HUES64 (cell line): Measurements from ENCODE around the gene HECW1.
"Not testable (repeated sequence)": the region's sequence is repeated elsewhere in the genome, so short reads cannot be mapped to it uniquely, and the experiment has no call there.

Experiments
- H3K27ac ChIP-seq: 2 replicates; pipeline ENCODE4 v1.7.0; 2013; ENCODE audit warnings: low read depth, low read length, inconsistent platforms
- H3K27me3 ChIP-seq: 2 replicates; pipeline ENCODE4 v1.6.1; 2013; ENCODE audit warnings: mild to moderate bottlenecking, low read length; ENCODE audit not compliant: insufficient read depth
- H3K36me3 ChIP-seq: 2 replicates; pipeline ENCODE4 v1.6.1; 2013; ENCODE audit warnings: mild to moderate bottlenecking, low read length; ENCODE audit not compliant: insufficient read depth
- H3K4me1 ChIP-seq: 2 replicates; pipeline ENCODE4 v1.6.1; 2013; ENCODE audit warnings: mild to moderate bottlenecking, low read length, moderate library complexity; ENCODE audit not compliant: insufficient read depth
- H3K4me3 ChIP-seq: 2 replicates; pipeline ENCODE4 v1.5.1; 2013; ENCODE audit warnings: mild to moderate bottlenecking, low read length, moderate library complexity
- H3K9ac ChIP-seq: 2 replicates; pipeline ENCODE4 v1.6.1; 2013; ENCODE audit warnings: mild to moderate bottlenecking, low read depth, low read length
- H3K9me3 ChIP-seq: 2 replicates; pipeline ENCODE4 v1.6.1; 2013; ENCODE audit warnings: low read depth, low read length; ENCODE audit not compliant: insufficient read depth
- WGBS: fragments of 150-250, 120-280 bp; methylation state at CpG from one replicate; pipeline ENCODE4 v1.1.7; 2013; ENCODE audit warnings: missing lambda C conversion rate; 5-methylcytosine and 5-hydroxymethylcytosine counted together

The HECW1 gene

DNA sequence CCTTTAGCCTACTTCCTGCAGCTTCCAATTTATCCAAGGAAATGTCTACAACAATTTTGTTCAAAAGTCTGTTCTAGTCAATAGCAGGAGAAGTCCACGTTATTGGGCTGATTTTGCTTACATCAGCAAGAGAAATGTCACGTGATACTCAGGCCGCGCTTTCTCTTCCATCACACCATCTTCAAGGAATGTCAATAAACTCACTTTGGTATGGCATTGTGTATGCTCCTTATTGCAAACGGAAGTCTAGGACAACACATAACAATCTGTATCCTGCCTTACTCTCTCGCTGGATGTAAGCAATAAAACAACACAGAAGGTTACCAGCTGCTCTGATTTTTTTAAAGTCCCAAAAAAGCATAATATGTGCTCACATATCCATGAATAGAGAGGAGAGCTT lies 453.3 kb downstream of the HECW1 start:
- 90% methylated on average over 6 of the region's 6 CpGs for WGBS
- no peaks in the 10 kb centered on the region for H3K9me3 ChIP-seq
- H3K27me3 ChIP-seq = no peaks in the 10 kb centered on the region
- H3K4me3 ChIP-seq = no peak overlapping the region
- no peaks in the 10 kb centered on the region for H3K36me3 ChIP-seq
- H3K9ac ChIP-seq = no peak overlapping the region
- H3K27ac ChIP-seq = no peak overlapping the region
- H3K4me1 ChIP-seq = no peaks in the 10 kb centered on the region

DNA sequence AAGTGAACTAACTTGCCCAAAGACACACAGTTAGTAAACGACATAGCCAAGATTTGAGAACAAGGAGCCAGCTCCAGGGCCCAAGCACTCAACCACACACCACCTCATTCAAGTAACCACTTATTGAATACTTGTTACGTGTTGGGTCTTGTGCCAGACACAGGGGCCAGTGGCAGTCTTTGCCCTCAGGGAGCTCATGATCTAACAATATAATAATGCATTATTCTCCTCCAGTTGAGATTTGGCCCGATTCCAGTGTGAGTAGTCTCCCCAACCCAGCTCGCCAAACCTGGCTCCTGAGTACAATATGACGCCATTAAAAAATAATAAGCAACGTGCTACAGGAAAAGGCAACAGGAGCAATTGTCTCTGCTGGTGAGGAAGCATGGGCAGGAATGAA lies 456.1 kb downstream of the HECW1 start:
- Histone ChIP-seq H3K27me3 (no peaks in the 10 kb centered on the region), H3K9ac (no peak overlapping the region), H3K9me3 (no peaks in the 10 kb centered on the region), H3K4me3 (no peak overlapping the region), H3K36me3 (no peaks in the 10 kb centered on the region), H3K4me1 (no peaks in the 10 kb centered on the region), H3K27ac (no peak overlapping the region)
- 92% methylated on average over 6 of the region's 6 CpGs for WGBS

DNA sequence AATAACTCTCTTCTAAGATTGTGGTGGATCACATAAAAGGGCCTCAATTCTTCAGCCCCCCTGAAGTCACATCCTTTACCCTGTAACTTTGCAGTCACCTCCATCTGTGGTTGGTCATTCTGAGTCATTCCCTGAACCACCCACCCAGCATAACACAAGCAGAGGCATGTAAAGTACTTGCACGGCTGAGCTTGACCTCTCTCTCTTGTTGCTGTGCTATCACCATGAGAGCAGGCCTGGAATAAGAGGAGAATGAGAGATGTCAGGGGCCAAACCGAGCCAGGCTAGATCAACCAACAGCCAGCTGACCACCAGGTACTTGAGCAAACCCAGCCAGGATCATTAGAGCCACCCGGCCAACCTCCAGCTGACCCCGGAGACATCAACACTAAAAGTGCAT lies 457.0 kb downstream of the HECW1 start:
- Histone ChIP-seq H3K4me1 (no peaks in the 10 kb centered on the region), H3K27ac (no peak overlapping the region), H3K36me3 (no peaks in the 10 kb centered on the region), H3K27me3 (no peaks in the 10 kb centered on the region), H3K4me3 (no peak overlapping the region), H3K9ac (no peak overlapping the region), H3K9me3 (no peaks in the 10 kb centered on the region)
- 84% methylated on average over 4 of the region's 4 CpGs for WGBS

DNA sequence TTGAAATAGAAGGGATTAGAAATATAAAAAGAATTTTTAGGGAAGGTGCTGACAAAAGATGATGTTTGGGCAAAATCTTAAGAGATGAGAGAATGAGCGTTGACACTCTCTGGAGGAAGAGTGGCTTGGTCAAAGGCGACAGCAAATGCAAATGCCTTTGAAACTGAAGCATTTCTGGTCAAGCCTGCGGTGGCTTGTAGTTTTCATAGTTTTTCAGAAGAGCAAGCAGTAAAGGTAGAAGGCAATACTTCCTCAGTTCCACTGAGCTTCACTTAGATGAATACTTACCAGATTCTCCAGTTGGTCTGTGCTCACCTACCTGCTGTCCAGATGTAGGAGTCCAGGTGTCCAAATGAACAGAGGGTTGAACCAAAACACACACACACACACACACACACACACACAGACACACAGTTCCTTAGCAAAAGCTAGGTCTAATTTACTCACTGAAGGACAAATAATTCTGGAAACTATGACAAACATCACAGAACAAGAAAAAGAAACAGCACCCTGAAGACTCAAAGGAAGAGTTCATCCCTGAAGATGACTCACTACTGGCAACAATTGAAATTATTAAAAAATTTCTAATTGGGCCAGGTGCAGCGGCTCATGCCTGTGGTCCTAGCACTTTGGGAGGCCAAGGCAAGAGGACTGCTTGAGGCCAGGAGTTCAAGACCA lies 458.4 kb downstream of the HECW1 start:
- Histone ChIP-seq H3K9me3 (no peaks in the 10 kb centered on the region), H3K9ac (no peak overlapping the region), H3K36me3 (no peaks in the 10 kb centered on the region), H3K27ac (no peak overlapping the region), H3K4me1 (no peaks in the 10 kb centered on the region), H3K4me3 (no peak overlapping the region), H3K27me3 (no peaks in the 10 kb centered on the region)
- WGBS = 90% methylated on average over 4 of the region's 4 CpGs

DNA sequence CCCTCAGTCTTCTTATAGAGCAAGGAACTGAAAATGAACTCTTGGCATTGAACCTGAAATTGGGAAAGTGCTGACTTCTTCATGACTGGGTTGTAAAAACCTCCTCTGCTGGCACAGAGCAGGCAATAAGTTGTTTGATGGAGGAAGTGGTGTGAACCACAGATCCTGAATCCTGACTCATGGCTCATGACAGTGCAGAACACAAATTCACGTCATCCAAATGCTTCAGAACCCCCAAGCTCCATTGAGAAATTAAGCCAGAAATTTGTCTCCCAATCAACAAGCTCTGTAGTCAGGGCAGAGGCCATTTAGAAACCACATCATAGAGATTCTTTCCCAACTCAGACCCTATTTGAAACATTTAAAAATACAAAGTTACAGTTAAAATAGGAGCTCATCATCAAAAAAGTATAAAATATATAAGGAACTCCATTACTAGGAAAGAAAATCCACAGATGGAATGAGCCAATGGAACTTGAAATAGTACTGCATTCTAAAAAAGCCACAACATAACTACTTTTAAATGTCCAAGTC lies 460.1 kb downstream of the HECW1 start:
- H3K4me1 ChIP-seq = peaks cover 3% of the 10 kb centered on the region; the same call in 1 of the 2 replicates
- H3K27ac ChIP-seq = no peak overlapping the region
- H3K36me3 ChIP-seq = no peaks in the 10 kb centered on the region
- no peak overlapping the region for H3K9ac ChIP-seq
- WGBS = 94% methylated on average over 1 of the region's 1 CpG
- H3K9me3 ChIP-seq = no peaks in the 10 kb centered on the region
- no peak overlapping the region for H3K4me3 ChIP-seq
- H3K27me3 ChIP-seq = no peaks in the 10 kb centered on the region

DNA sequence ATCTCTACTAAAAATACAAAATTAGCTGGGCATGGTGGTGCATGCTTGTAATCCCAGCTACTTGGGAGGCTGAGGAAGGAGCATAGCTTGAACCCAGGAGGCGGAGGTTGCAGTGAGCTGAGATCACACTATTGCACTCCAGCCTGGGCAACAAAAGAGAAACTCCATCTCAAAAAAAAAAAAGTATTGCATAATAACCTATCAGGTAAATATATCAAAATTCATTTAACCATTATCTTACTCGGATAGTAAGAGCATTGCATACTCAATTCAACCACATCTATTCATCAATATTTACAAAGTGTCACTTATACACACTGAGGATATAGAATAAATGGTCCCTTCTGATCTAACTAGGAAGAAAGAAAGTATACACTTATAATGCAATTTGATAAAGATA lies 461.4 kb downstream of the HECW1 start:
- H3K27ac ChIP-seq, H3K27me3 ChIP-seq, H3K4me3 ChIP-seq, H3K36me3 ChIP-seq, H3K4me1 ChIP-seq, H3K9me3 ChIP-seq, H3K9ac ChIP-seq: not testable (repeated sequence)
- 96% methylated on average over 2 of the region's 2 CpGs for WGBS

DNA sequence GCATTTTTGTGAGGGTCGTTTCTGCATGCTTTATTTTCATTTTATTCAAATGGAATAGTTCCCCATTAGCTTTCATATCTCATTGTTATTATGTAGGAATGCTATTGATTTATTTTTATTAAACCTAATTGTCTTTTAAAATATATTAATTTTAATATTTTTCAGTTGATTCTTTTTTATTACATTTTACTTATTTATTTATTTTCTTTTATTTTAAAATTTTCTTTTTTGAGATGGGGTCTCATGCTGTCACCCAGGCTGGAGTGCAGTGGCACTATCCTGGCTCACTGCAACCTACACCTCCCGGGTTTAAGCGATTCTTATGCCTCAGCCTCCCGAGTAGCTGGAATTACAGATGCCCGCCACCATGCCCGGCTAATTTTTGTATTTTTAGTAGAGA lies 463.1 kb downstream of the HECW1 start:
- H3K4me1 ChIP-seq = peaks cover 6% of the 10 kb centered on the region; the same call in 1 of the 2 replicates

DNA sequence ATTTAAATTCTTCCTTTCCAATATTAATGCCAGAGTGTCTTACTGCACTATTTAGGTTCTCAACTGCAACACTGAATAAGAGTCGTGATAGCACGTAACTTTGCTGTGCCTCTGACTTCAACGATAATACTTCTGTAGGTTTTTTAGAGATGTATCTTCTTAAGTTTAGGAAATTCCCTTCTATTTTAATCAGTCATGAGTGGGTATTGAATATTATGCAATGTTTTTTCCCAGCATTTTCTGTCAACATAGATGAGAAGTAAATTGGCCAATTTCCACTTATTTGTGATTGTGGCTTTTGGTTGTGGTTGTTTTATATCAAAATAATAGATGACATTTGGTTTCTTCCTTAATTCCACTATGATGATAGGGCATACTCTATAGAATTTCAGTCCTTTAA lies 463.8 kb downstream of the HECW1 start:
- 99% methylated on average over 3 of the region's 3 CpGs for WGBS
- H3K27ac ChIP-seq = no peak overlapping the region
- no peaks in the 10 kb centered on the region for H3K36me3 ChIP-seq
- H3K9me3 ChIP-seq = no peaks in the 10 kb centered on the region
- no peak overlapping the region for H3K4me3 ChIP-seq
- H3K4me1 ChIP-seq = peaks cover 6% of the 10 kb centered on the region; the same call in 1 of the 2 replicates
- no peak overlapping the region for H3K9ac ChIP-seq
- H3K27me3 ChIP-seq = no peaks in the 10 kb centered on the region

More for the DNA sequence above, 463.1 kb downstream of the HECW1 start:
- no peaks in the 10 kb centered on the region for H3K36me3 ChIP-seq
- WGBS = 95% methylated on average over 5 of the region's 6 CpGs
- no peak overlapping the region for H3K27ac ChIP-seq
- H3K9me3 ChIP-seq = no peaks in the 10 kb centered on the region
- H3K9ac ChIP-seq = no peak overlapping the region
- H3K4me3 ChIP-seq = no peak overlapping the region
- no peaks in the 10 kb centered on the region for H3K27me3 ChIP-seq

DNA sequence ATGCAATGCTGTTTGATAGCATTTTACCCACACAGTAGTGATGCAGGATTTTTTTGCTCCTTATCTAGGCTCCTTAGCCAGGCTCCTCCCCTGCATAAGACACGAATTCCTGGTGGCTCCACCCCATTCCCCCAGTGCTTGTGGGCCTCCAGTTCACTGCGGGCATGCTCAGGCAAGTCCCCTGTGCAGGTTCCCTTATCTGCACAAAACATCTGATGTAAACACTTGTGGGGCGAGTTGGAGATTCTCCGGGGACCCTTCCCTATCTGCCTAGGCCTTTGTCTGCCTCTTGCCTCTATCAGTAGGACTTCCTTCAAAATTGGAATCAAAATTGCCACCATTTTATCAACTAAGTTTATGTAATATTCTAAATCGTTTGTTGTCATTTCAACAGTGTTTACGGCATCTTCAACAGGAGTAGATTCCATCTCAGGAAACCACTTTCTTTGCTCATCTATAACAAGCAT lies 465.1 kb downstream of the HECW1 start:
- WGBS = 83% methylated on average over 6 of the region's 6 CpGs

DNA sequence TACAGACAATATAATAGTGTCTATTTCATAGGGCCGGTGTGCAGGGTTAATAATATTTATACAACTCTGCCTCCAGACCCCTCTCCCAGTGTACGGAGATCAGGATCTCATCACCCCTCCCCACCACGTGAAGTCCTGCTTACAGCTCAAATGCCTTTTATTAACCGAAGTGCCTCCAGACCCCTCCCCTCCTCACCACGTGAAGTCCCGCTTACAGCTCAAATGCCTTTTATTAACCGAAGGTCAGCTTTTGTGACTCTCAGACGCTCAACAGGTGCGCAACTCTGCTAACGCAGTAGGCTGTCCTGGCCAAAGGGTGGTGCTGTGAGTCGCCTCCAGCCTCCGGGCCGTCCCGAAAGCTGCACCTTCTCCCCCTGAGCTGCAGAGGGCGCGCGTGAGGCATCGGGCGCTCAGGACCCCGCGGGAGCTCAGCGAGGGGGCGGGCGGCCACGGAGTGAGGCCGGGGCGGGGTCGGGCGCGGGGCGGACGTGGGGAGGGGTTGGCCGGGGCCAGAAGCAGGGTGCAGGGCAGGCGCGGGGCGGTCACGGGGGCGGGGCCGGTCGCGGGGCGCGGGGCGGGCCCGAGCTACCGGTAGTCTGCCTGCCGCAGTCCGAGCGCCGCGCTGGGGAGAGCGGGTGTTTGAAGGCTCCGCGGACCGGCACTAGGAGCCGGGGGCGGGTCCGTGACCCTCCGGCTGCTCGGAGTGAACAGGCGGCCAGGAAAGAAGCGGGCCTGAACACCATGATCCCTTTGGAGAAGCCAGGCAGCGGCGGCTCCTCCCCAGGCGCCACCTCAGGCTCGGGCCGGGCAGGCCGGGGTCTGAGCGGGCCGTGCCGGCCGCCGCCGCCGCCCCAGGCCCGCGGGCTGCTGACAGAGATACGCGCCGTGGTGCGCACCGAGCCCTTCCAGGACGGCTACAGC lies 470.3 kb downstream of the HECW1 start, which contains the start of gene STK17A:
Gene STK17A, plus strand, starts transcription at position 606 of the 921 bp plus-strand sequence. Its CDS starts 136 bp downstream, at position 742.
- H3K27ac ChIP-seq = peak within 1 kb of the TSS; percentile 46; the same call in 1 of the 2 replicates
- H3K4me3 ChIP-seq = peak within 1 kb of the TSS; percentile 79
- H3K27me3 ChIP-seq = peaks cover 22% of the 10 kb centered on the region
- no peaks in the 10 kb centered on the region for H3K9me3 ChIP-seq
- WGBS = 2% methylated on average over 83 of the region's 83 CpGs
- H3K4me1 ChIP-seq = peaks cover 16% of the 10 kb centered on the region
- peak within 1 kb of the TSS; percentile 66 for H3K9ac ChIP-seq
- H3K36me3 ChIP-seq = no peaks in the 10 kb centered on the region

More for the DNA sequence above, 465.1 kb downstream of the HECW1 start:
- Histone ChIP-seq H3K4me1 (peaks cover 12% of the 10 kb centered on the region), H3K9me3 (no peaks in the 10 kb centered on the region), H3K36me3 (no peaks in the 10 kb centered on the region), H3K9ac (no peak overlapping the region), H3K4me3 (no peak overlapping the region), H3K27ac (no peak overlapping the region), H3K27me3 (peaks cover 4% of the 10 kb centered on the region; the same call in 1 of the 2 replicates)
